ENCODE data around the gene ZKSCAN5. TPM values are rescaled to one million over a fixed set of nuclear protein-coding genes. Genes with fewer than 3 reads are reported as not detected.

Gene ZKSCAN5
- total RNA-seq, 1 experiment from 2014 or later: 15.5 TPM

- TF ChIP-seq, protein P1, sequence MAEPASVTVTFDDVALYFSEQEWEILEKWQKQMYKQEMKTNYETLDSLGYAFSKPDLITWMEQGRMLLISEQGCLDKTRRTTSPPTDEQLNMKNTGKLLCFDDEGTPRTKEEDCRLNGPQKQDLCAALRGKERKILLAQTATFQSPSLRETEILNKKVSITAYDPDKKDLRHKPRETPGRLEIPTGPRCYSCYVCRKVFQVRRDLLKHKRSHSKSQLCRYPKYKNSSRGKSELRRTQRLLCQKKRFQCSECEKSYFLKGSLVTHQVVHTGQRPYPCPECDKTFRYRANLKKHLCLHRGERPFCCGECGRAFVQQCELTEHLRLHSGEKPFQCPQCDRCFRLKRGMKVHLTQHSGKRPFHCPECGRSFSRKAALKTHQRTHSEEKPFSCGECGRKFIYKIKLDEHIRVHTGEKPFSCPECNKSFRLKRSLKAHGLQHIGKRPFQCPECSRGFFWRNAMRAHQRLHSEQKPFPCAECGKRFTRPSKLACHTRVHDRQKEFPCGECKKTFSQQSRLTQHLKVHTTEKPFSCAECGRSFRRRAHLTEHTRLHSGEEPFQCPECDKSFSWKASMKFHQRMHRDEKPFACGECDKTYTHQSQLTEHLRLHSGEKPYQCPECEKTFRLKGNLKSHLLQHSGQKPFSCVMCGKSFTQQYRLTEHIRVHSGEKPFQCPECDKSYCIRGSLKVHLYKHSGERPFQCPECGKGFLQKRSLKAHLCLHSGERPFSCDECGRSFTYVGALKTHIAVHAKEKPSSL (CRISPR knock-in tag; conservative IDR thresholded peaks at IDR 0.05): no peak
- TF ChIP-seq MXD4 (CRISPR knock-in tag; IDR thresholded peaks at IDR 0.05; ENCODE audit: borderline replicate concordance) (no peak), ATF2 (CRISPR knock-in tag; IDR thresholded peaks at IDR 0.05; ENCODE audit: borderline replicate concordance, low read depth) (no peak), ZNF219 (CRISPR knock-in tag; IDR thresholded peaks at IDR 0.05; ENCODE audit: borderline replicate concordance) (no peak), NFE2L1 (CRISPR knock-in tag; IDR thresholded peaks at IDR 0.05) (no peak), MYBL2 (CRISPR knock-in tag; IDR thresholded peaks at IDR 0.05) (no peak)
- TF ChIP-seq, protein P2, sequence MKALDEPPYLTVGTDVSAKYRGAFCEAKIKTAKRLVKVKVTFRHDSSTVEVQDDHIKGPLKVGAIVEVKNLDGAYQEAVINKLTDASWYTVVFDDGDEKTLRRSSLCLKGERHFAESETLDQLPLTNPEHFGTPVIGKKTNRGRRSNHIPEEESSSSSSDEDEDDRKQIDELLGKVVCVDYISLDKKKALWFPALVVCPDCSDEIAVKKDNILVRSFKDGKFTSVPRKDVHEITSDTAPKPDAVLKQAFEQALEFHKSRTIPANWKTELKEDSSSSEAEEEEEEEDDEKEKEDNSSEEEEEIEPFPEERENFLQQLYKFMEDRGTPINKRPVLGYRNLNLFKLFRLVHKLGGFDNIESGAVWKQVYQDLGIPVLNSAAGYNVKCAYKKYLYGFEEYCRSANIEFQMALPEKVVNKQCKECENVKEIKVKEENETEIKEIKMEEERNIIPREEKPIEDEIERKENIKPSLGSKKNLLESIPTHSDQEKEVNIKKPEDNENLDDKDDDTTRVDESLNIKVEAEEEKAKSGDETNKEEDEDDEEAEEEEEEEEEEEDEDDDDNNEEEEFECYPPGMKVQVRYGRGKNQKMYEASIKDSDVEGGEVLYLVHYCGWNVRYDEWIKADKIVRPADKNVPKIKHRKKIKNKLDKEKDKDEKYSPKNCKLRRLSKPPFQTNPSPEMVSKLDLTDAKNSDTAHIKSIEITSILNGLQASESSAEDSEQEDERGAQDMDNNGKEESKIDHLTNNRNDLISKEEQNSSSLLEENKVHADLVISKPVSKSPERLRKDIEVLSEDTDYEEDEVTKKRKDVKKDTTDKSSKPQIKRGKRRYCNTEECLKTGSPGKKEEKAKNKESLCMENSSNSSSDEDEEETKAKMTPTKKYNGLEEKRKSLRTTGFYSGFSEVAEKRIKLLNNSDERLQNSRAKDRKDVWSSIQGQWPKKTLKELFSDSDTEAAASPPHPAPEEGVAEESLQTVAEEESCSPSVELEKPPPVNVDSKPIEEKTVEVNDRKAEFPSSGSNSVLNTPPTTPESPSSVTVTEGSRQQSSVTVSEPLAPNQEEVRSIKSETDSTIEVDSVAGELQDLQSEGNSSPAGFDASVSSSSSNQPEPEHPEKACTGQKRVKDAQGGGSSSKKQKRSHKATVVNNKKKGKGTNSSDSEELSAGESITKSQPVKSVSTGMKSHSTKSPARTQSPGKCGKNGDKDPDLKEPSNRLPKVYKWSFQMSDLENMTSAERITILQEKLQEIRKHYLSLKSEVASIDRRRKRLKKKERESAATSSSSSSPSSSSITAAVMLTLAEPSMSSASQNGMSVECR (CRISPR knock-in tag; IDR thresholded peaks at IDR 0.05; ENCODE audit: borderline replicate concordance): no peak
Observed at GRCh38 chr7:99460651-99461050, 43.8 kb upstream of the ZKSCAN5 start (continued).

DNA sequence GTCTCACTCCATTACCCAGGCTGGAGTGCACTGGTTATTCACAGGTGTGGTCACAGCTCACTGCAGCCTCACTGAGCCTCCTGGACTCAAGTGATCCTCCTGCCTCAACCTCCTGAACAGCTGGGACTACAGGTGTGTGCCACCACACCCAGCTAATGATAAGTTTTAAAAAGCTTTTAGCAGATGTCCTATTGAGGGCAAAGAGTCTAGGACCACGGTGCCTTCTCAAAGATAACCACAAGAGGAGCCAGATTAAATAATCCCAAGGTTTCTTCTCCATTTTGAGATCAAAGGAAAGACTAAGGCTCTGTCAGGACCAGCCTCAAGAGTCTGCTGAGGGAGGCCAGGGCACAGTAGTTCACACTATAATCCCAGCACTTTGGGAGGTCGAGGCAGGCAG, 43.2 kb upstream of the ZKSCAN5 start:
- H3K27ac Mint-ChIP-seq: no peak overlapping the region
- H3K4me3 Mint-ChIP-seq: no peak overlapping the region
- H3K27me3 Mint-ChIP-seq (ENCODE audit: low read depth): no peaks in the 10 kb centered on the region
- ChIA-PET POLR2A (no interaction called here), CTCF (no interaction called here)
- H3K36me3 Mint-ChIP-seq: peaks cover 62% of the 10 kb centered on the region
- DNase-seq (ENCODE audit: low spot score) (no peak), ATAC-seq (no peak)
- H3K9me3 Mint-ChIP-seq: peaks cover 20% of the 10 kb centered on the region
- H3K4me1 Mint-ChIP-seq: peaks cover 16% of the 10 kb centered on the region
- TF ChIP-seq SMAD4 (CRISPR knock-in tag; IDR thresholded peaks at IDR 0.05) (no peak), NR3C1 (CRISPR knock-in tag; conservative IDR thresholded peaks at IDR 0.05; ENCODE audit: low read depth) (no peak), IRF2 (CRISPR knock-in tag; IDR thresholded peaks at IDR 0.05; ENCODE audit: borderline replicate concordance, low read depth) (no peak), ZBTB21 (CRISPR knock-in tag; IDR thresholded peaks at IDR 0.05; ENCODE audit: borderline replicate concordance) (no peak), ZNF219 (CRISPR knock-in tag; IDR thresholded peaks at IDR 0.05; ENCODE audit: borderline replicate concordance) (no peak), FOXP1 (CRISPR knock-in tag; IDR thresholded peaks at IDR 0.05; ENCODE audit: borderline replicate concordance) (no peak), ZMAT4 (CRISPR knock-in tag; IDR thresholded peaks at IDR 0.05) (no peak), GABPB1 (CRISPR knock-in tag; IDR thresholded peaks at IDR 0.05) (no peak), ZNF138 (CRISPR knock-in tag; conservative IDR thresholded peaks at IDR 0.05) (no peak), ATF2 (CRISPR knock-in tag; IDR thresholded peaks at IDR 0.05; ENCODE audit: borderline replicate concordance, low read depth) (no peak), MLX (CRISPR knock-in tag; IDR thresholded peaks at IDR 0.05) (no peak)
- TF ChIP-seq, protein P3, sequence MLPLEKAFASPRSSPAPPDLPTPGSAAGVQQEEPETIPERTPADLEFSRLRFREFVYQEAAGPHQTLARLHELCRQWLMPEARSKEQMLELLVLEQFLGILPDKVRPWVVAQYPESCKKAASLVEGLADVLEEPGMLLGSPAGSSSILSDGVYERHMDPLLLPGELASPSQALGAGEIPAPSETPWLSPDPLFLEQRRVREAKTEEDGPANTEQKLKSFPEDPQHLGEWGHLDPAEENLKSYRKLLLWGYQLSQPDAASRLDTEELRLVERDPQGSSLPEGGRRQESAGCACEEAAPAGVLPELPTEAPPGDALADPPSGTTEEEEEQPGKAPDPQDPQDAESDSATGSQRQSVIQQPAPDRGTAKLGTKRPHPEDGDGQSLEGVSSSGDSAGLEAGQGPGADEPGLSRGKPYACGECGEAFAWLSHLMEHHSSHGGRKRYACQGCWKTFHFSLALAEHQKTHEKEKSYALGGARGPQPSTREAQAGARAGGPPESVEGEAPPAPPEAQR (CRISPR knock-in tag; IDR thresholded peaks at IDR 0.05): no peak
- TF ChIP-seq, protein P2 (CRISPR knock-in tag; IDR thresholded peaks at IDR 0.05; ENCODE audit: borderline replicate concordance): no peak
